GM10266 (cell line): Measurements from ENCODE around the gene SEZ6.

Experiments
- DNase-seq: peaks from one replicate; pipeline ENCODE4 v3.0.0; 2012; ENCODE audit errors: extremely low spot score
- CTCF ChIP-seq: IDR thresholded peaks from 2 replicates; pipeline ENCODE4 v1.5.1; 2012; ENCODE audit warnings: mild to moderate bottlenecking, low read depth; ENCODE audit not compliant: control insufficient read depth, insufficient read depth; ENCODE audit errors: missing control alignments

Gene SEZ6

GRCh38 chr17:28949185-28950016 is 56.4 kb downstream of the SEZ6 start:
- no peak for TF ChIP-seq CTCF
- peak; percentile 47 for DNase-seq

GRCh38 chr17:28948873-28949184 is 57.0 kb downstream of the SEZ6 start:
- no peak for TF ChIP-seq CTCF
- no peak for DNase-seq

DNA sequence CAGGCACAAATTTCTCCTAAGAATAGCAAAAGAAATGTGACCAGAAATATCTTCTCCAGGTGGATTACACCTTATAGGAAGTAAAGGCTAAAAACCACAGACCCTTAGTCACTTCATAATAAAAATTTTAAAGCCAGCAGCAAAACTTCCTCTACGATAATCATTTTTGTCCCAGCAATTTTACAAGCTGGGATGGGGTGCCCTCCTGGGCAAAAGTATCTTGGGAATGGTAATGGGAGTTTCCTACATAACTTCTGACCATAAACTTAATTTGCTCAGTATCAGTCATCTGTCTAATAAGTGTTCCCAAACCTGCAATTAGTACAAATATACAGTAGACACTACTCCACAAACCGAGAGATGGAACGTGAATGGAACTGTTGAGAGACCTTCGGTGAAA is 57.5 kb downstream of the SEZ6 start:
- no peak for TF ChIP-seq CTCF
- no peak for DNase-seq

GRCh38 chr17:28947639-28948038 is 58.2 kb downstream of the SEZ6 start:
- no peak for TF ChIP-seq CTCF
- DNase-seq, result no peak

- no peak for TF ChIP-seq CTCF
- DNase-seq, result no peak
Observed at GRCh38 chr17:28946239-28946638, 59.6 kb downstream of the SEZ6 start.

- DNase-seq, result no peak
- no peak for TF ChIP-seq CTCF
Observed at GRCh38 chr17:28944862-28945741, 60.7 kb downstream of the SEZ6 start.

DNA sequence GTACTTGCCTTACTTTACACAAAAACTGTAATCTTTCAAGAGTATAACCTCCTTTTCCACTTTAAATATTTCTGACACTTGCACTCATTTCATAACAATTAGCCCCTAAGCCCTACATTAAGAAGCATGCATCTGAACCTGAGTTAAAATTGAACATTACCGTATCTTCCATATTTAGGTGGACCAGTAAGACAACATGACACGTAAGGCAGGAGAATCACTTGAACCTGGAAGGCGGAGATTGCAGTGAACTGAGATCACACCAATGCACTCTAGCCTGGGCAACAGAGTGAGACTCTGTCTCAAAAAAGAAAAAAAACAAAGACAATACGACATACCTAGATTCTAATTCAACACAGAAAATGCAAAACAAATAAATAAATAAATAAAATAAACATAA is 61.5 kb downstream of the SEZ6 start:
- no peak for TF ChIP-seq CTCF
- no peak for DNase-seq
